WTC11 (cell line): ENCODE results near the gene PLAC8. TPM values are rescaled to one million over a fixed set of nuclear protein-coding genes. Genes with fewer than 3 reads are reported as not detected.

Source experiments
- ARID4B ChIP-seq: sonication (generic); formaldehyde crosslinking; IDR thresholded peaks from 2 replicates; pipeline ENCODE4 v1.8.0; 2023; ENCODE audit warnings: missing genetic modification reagents, mild to moderate bottlenecking, borderline replicate concordance
- CREB1 ChIP-seq: sonication (generic); formaldehyde crosslinking; IDR thresholded peaks from 2 replicates; pipeline ENCODE4 v1.8.0; 2023; ENCODE audit warnings: mild to moderate bottlenecking, missing genetic modification reagents
- EMX1 ChIP-seq: fragments of 250-450 bp; sonication (Bioruptor Pico); IDR thresholded peaks from 2 replicates; pipeline ENCODE4 v1.8.0; 2021; ENCODE audit warnings: mild to moderate bottlenecking
- ETV6 ChIP-seq: sonication (generic); formaldehyde crosslinking; IDR thresholded peaks from 2 replicates; pipeline ENCODE4 v1.8.1; 2022; ENCODE audit warnings: mild to moderate bottlenecking, missing genetic modification reagents
- FOXJ3 ChIP-seq: sonication (generic); formaldehyde crosslinking; IDR thresholded peaks from 2 replicates; pipeline ENCODE4 v1.9.0; 2021; ENCODE audit warnings: missing genetic modification reagents, mild to moderate bottlenecking, borderline replicate concordance
- FOXK1 ChIP-seq: sonication (generic); formaldehyde crosslinking; IDR thresholded peaks from 2 replicates; pipeline ENCODE4 v1.8.0; 2022; ENCODE audit warnings: mild to moderate bottlenecking, moderate library complexity, missing genetic modification reagents
- GABPB1 ChIP-seq: sonication (generic); formaldehyde crosslinking; IDR thresholded peaks from 2 replicates; pipeline ENCODE4 v1.8.1; 2023; ENCODE audit warnings: mild to moderate bottlenecking, missing genetic modification reagents
- HMGA2 ChIP-seq: fragments of 250-450 bp; sonication (Bioruptor Pico); IDR thresholded peaks from 2 replicates; pipeline ENCODE4 v1.4.0; 2021; ENCODE audit warnings: mild to moderate bottlenecking, moderate library complexity
- IRF1 ChIP-seq: sonication (generic); formaldehyde crosslinking; IDR thresholded peaks from 2 replicates; pipeline ENCODE4 v1.8.0; 2023; ENCODE audit warnings: missing genetic modification reagents
- JAZF1 ChIP-seq: fragments of 250-450 bp; sonication (Bioruptor Pico); IDR thresholded peaks from 2 replicates; pipeline ENCODE4 v1.9.0; 2021; ENCODE audit warnings: moderate library complexity, mild to moderate bottlenecking, inconsistent platforms
- JUN ChIP-seq: sonication (generic); formaldehyde crosslinking; IDR thresholded peaks from 2 replicates; pipeline ENCODE4 v1.8.0; 2023; ENCODE audit warnings: mild to moderate bottlenecking, missing genetic modification reagents
- NFATC4 ChIP-seq: fragments of 250-450 bp; sonication (Bioruptor Pico); IDR thresholded peaks from 2 replicates; pipeline ENCODE4 v1.9.0; 2021; ENCODE audit warnings: mild to moderate bottlenecking
- SMAD3 ChIP-seq: sonication (generic); formaldehyde crosslinking; IDR thresholded peaks from 2 replicates; pipeline ENCODE4 v1.8.0; 2022; ENCODE audit warnings: missing genetic modification reagents, mild to moderate bottlenecking, borderline replicate concordance
- SMAD4 ChIP-seq: sonication (generic); formaldehyde crosslinking; IDR thresholded peaks from 2 replicates; pipeline ENCODE4 v1.8.0; 2022; ENCODE audit warnings: mild to moderate bottlenecking, missing genetic modification reagents
- SOX15 ChIP-seq: fragments of 250-450 bp; sonication (Bioruptor Pico); IDR thresholded peaks from 2 replicates; pipeline ENCODE4 v1.9.0; 2021; ENCODE audit warnings: mild to moderate bottlenecking
- TCF7 ChIP-seq: sonication (generic); formaldehyde crosslinking; IDR thresholded peaks from 2 replicates; pipeline ENCODE4 v1.8.0; 2022; ENCODE audit warnings: mild to moderate bottlenecking, low read depth, missing genetic modification reagents, moderate library complexity
- TEAD4 ChIP-seq: sonication (generic); formaldehyde crosslinking; IDR thresholded peaks from 2 replicates; pipeline ENCODE4 v1.8.0; 2022; ENCODE audit warnings: mild to moderate bottlenecking, missing genetic modification reagents
- TP53 ChIP-seq: sonication (generic); formaldehyde crosslinking; IDR thresholded peaks from 2 replicates; pipeline ENCODE4 v1.8.1; 2023; ENCODE audit warnings: mild to moderate bottlenecking, missing genetic modification reagents
- ZBTB21 ChIP-seq: sonication (generic); formaldehyde crosslinking; IDR thresholded peaks from 2 replicates; pipeline ENCODE4 v1.8.1; 2023; ENCODE audit warnings: mild to moderate bottlenecking, missing genetic modification reagents, borderline replicate concordance
- ZNF263 ChIP-seq: sonication (generic); formaldehyde crosslinking; IDR thresholded peaks from 2 replicates; pipeline ENCODE4 v1.8.1; 2022; ENCODE audit warnings: low read depth, mild to moderate bottlenecking, moderate library complexity, missing genetic modification reagents
- ZNF396 ChIP-seq: fragments of 250-450 bp; sonication (Bioruptor Pico); IDR thresholded peaks from 2 replicates; pipeline ENCODE4 v1.8.0; 2021; ENCODE audit warnings: mild to moderate bottlenecking, moderate library complexity, borderline replicate concordance
- ZNF423 ChIP-seq: fragments of 250-450 bp; sonication (Bioruptor Pico); IDR thresholded peaks from 2 replicates; pipeline ENCODE4 v2.1.2; 2022; ENCODE audit warnings: mild to moderate bottlenecking, moderate library complexity
- total RNA-seq: library from RNA; stranded (reverse); gene quantifications from 3 replicates; pipeline ENCODE4 v1.2.3, GENCODE V29; 2021
- TF ChIP-seq, protein P1 (sequence below): sonication (generic); formaldehyde crosslinking; IDR thresholded peaks from 2 replicates; pipeline ENCODE4 v1.8.1; 2022; ENCODE audit warnings: low read depth, mild to moderate bottlenecking, moderate library complexity, missing genetic modification reagents, borderline replicate concordance
- TF ChIP-seq, protein P2 (sequence below): fragments of 250-450 bp; sonication (Bioruptor Pico); conservative IDR thresholded peaks from 2 replicates; pipeline ENCODE4 v1.9.0; 2021; ENCODE audit warnings: mild to moderate bottlenecking
- TF ChIP-seq, protein P3 (sequence below): sonication (generic); formaldehyde crosslinking; IDR thresholded peaks from 2 replicates; pipeline ENCODE4 v1.8.0; 2022; ENCODE audit warnings: mild to moderate bottlenecking, missing genetic modification reagents
- TF ChIP-seq, protein P4 (sequence below): sonication (generic); formaldehyde crosslinking; IDR thresholded peaks from 2 replicates; pipeline ENCODE4 v1.8.1; 2023; ENCODE audit warnings: mild to moderate bottlenecking, missing genetic modification reagents
- TF ChIP-seq, protein P5 (sequence below): sonication (generic); formaldehyde crosslinking; conservative IDR thresholded peaks from 2 replicates; pipeline ENCODE4 v1.8.1; 2023; ENCODE audit warnings: mild to moderate bottlenecking, low read depth, missing genetic modification reagents, moderate library complexity

PLAC8 gene
- total RNA-seq, 1 experiment from 2014 or later, result 1.6 TPM

- TF ChIP-seq ARID4B (CRISPR knock-in tag) (no peak), CREB1 (CRISPR knock-in tag) (no peak), ZNF263 (CRISPR knock-in tag) (no peak), HMGA2 (CRISPR knock-in tag) (no peak), FOXJ3 (CRISPR knock-in tag) (no peak), TCF7 (CRISPR knock-in tag) (no peak), FOXK1 (peak; percentile 56; the same call in 1 of the 2 replicates), IRF1 (no peak), SOX15 (CRISPR knock-in tag) (no peak), EMX1 (CRISPR knock-in tag) (no peak), ETV6 (CRISPR knock-in tag) (peak; percentile 45; the same call in 1 of the 2 replicates), GABPB1 (no peak), NFATC4 (no peak), TEAD4 (no peak), SMAD4 (no peak), JAZF1 (CRISPR knock-in tag) (no peak), ZNF396 (CRISPR knock-in tag) (no peak), ZNF423 (CRISPR knock-in tag) (no peak), ZBTB21 (CRISPR knock-in tag) (no peak), TP53 (0 out of 2 replicates have a peak, but pooled peaks have one; percentile 24), JUN (CRISPR knock-in tag) (no peak), SMAD3 (no peak)
- TF ChIP-seq, protein P1, sequence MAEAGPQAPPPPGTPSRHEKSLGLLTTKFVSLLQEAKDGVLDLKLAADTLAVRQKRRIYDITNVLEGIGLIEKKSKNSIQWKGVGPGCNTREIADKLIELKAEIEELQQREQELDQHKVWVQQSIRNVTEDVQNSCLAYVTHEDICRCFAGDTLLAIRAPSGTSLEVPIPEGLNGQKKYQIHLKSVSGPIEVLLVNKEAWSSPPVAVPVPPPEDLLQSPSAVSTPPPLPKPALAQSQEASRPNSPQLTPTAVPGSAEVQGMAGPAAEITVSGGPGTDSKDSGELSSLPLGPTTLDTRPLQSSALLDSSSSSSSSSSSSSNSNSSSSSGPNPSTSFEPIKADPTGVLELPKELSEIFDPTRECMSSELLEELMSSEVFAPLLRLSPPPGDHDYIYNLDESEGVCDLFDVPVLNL (CRISPR knock-in tag), result no peak
- TF ChIP-seq, protein P2, sequence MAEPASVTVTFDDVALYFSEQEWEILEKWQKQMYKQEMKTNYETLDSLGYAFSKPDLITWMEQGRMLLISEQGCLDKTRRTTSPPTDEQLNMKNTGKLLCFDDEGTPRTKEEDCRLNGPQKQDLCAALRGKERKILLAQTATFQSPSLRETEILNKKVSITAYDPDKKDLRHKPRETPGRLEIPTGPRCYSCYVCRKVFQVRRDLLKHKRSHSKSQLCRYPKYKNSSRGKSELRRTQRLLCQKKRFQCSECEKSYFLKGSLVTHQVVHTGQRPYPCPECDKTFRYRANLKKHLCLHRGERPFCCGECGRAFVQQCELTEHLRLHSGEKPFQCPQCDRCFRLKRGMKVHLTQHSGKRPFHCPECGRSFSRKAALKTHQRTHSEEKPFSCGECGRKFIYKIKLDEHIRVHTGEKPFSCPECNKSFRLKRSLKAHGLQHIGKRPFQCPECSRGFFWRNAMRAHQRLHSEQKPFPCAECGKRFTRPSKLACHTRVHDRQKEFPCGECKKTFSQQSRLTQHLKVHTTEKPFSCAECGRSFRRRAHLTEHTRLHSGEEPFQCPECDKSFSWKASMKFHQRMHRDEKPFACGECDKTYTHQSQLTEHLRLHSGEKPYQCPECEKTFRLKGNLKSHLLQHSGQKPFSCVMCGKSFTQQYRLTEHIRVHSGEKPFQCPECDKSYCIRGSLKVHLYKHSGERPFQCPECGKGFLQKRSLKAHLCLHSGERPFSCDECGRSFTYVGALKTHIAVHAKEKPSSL (CRISPR knock-in tag), result no peak
- TF ChIP-seq, protein P3, sequence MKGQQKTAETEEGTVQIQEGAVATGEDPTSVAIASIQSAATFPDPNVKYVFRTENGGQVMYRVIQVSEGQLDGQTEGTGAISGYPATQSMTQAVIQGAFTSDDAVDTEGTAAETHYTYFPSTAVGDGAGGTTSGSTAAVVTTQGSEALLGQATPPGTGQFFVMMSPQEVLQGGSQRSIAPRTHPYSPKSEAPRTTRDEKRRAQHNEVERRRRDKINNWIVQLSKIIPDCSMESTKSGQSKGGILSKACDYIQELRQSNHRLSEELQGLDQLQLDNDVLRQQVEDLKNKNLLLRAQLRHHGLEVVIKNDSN (CRISPR knock-in tag), result no peak
- TF ChIP-seq, protein P4, sequence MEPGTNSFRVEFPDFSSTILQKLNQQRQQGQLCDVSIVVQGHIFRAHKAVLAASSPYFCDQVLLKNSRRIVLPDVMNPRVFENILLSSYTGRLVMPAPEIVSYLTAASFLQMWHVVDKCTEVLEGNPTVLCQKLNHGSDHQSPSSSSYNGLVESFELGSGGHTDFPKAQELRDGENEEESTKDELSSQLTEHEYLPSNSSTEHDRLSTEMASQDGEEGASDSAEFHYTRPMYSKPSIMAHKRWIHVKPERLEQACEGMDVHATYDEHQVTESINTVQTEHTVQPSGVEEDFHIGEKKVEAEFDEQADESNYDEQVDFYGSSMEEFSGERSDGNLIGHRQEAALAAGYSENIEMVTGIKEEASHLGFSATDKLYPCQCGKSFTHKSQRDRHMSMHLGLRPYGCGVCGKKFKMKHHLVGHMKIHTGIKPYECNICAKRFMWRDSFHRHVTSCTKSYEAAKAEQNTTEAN (CRISPR knock-in tag), result 0 out of 2 replicates have a peak, but pooled peaks have one; percentile 44
- TF ChIP-seq, protein P5, sequence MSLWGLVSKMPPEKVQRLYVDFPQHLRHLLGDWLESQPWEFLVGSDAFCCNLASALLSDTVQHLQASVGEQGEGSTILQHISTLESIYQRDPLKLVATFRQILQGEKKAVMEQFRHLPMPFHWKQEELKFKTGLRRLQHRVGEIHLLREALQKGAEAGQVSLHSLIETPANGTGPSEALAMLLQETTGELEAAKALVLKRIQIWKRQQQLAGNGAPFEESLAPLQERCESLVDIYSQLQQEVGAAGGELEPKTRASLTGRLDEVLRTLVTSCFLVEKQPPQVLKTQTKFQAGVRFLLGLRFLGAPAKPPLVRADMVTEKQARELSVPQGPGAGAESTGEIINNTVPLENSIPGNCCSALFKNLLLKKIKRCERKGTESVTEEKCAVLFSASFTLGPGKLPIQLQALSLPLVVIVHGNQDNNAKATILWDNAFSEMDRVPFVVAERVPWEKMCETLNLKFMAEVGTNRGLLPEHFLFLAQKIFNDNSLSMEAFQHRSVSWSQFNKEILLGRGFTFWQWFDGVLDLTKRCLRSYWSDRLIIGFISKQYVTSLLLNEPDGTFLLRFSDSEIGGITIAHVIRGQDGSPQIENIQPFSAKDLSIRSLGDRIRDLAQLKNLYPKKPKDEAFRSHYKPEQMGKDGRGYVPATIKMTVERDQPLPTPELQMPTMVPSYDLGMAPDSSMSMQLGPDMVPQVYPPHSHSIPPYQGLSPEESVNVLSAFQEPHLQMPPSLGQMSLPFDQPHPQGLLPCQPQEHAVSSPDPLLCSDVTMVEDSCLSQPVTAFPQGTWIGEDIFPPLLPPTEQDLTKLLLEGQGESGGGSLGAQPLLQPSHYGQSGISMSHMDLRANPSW, result no peak
Observed at GRCh38 chr4:83110223-83110945, 4.1 kb downstream of the PLAC8 start (continued).
